PFSK-1 (cell line): Measurements from ENCODE around the gene ELK3.

Experiments
- POLR2AphosphoS5 ChIP-seq: IDR thresholded peaks from 2 replicates; pipeline ENCODE4 v1.6.1; 2012; ENCODE audit warnings: low read depth, mild to moderate bottlenecking, control low read depth, low read length, moderate library complexity
- SIN3A ChIP-seq: IDR thresholded peaks from 2 replicates; pipeline ENCODE4 v1.6.1; 2012; ENCODE audit warnings: mild to moderate bottlenecking, low read length, moderate library complexity, borderline replicate concordance; ENCODE audit not compliant: insufficient read depth
- TF ChIP-seq, protein P1 (sequence below), 2 experiments: IDR thresholded peaks; 2 replicates each; pipeline versions ENCODE4 v1.6.1 to v1.8.0; 2011 to 2012; ENCODE audit warnings: low read depth in 2 of 2, low read length in 2 of 2, control low read depth in 1 of 2, inconsistent platforms in 1 of 2, mild to moderate bottlenecking in 1 of 2, moderate library complexity in 1 of 2; ENCODE audit not compliant: insufficient read depth in 1 of 2

DNA sequence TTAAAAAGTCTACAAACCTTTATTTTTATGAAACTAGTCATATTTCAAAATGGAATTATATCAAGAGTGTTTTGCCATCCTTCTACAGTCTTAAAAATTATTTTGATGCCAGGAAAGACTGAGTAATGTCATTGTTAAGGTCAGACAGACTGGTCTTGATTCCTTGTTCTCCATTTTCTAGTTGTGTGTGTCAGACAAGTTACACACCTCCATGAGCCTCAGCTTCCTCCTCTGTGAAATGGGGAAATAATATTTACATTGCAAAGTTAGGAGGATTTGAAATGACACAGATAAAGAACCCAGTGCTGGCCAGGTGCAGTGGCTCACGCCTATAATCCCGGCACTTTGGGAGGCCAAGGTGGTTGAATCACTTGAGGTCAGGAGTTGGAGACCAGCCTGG is 47.4 kb upstream of the ELK3 start:
- TF ChIP-seq, protein P1, sequence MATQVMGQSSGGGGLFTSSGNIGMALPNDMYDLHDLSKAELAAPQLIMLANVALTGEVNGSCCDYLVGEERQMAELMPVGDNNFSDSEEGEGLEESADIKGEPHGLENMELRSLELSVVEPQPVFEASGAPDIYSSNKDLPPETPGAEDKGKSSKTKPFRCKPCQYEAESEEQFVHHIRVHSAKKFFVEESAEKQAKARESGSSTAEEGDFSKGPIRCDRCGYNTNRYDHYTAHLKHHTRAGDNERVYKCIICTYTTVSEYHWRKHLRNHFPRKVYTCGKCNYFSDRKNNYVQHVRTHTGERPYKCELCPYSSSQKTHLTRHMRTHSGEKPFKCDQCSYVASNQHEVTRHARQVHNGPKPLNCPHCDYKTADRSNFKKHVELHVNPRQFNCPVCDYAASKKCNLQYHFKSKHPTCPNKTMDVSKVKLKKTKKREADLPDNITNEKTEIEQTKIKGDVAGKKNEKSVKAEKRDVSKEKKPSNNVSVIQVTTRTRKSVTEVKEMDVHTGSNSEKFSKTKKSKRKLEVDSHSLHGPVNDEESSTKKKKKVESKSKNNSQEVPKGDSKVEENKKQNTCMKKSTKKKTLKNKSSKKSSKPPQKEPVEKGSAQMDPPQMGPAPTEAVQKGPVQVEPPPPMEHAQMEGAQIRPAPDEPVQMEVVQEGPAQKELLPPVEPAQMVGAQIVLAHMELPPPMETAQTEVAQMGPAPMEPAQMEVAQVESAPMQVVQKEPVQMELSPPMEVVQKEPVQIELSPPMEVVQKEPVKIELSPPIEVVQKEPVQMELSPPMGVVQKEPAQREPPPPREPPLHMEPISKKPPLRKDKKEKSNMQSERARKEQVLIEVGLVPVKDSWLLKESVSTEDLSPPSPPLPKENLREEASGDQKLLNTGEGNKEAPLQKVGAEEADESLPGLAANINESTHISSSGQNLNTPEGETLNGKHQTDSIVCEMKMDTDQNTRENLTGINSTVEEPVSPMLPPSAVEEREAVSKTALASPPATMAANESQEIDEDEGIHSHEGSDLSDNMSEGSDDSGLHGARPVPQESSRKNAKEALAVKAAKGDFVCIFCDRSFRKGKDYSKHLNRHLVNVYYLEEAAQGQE (IDR thresholded peaks at IDR 0.05; ENCODE audit: insufficient read depth in 1 of 2, low read depth in 2 of 2, low read length in 2 of 2) = no peak
- TF ChIP-seq POLR2AphosphoS5 = no peak
- TF ChIP-seq SIN3A = no peak
